ENCODE results near the gene PPARG. TPM values are rescaled to one million over a fixed set of nuclear protein-coding genes. Genes with fewer than 3 reads are reported as not detected.

PPARG gene
- total RNA-seq, 2 donors from 2014 or later: 1.5 to 18.3 TPM

DNA sequence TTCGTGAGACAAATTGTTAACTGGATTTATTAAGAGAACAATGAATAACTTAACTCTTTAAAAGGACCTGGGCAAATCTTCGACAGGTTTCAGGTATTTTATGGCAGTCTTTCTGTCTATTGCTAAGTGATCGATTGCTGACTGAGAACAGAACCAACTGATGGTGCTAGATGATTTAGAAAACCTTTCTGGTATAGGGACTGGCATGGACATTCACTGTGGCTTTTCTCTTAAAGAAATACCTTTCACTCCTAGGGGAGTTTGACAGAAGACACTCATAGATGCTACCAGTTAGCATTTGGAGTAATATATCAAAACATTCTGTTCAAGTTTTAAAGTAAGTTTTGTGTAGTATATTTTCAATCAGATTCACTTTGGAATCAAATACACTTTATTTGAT is 654 bp downstream of the PPARG start:
- peaks cover 29% of the 10 kb centered on the region for H3K27me3 Mint-ChIP-seq
- H3K27ac Mint-ChIP-seq: no peak overlapping the region
- peaks cover 8% of the 10 kb centered on the region for H3K4me1 Mint-ChIP-seq
- peak overlapping the region; percentile 68 for H3K4me3 Mint-ChIP-seq
- ATAC-seq (replicated peaks): no peak
- no peaks in the 10 kb centered on the region for H3K36me3 Mint-ChIP-seq (ENCODE audit: low read depth)
- H3K9me3 Mint-ChIP-seq: no peaks in the 10 kb centered on the region

DNA sequence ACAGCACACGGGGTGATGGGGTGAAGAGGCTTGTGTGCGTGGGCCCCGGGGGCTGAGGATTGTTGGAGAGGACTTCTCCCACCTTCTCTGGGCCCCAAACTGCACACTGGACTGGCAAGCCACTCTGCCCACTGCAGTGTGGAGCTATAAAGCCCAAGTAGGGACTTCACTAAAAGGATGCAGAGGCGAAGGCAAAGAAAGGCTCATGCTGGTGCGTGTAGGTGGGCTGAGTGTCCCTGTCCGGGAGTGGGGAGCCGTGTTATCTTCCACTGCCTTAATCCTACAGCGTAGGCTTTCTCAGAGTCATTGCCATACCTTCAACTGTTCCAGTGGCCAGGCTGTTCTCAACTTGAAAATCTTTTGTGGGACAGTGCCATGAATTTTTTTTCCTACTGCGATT is 3.9 kb downstream of the PPARG start:
- Mint-ChIP-seq H3K9me3 (no peaks in the 10 kb centered on the region), H3K4me3 (no peak overlapping the region), H3K36me3 (ENCODE audit: low read depth) (no peaks in the 10 kb centered on the region), H3K27me3 (peaks cover 10% of the 10 kb centered on the region), H3K4me1 (peaks cover 8% of the 10 kb centered on the region), H3K27ac (no peak overlapping the region)
- ATAC-seq (replicated peaks): no peak

- no peaks in the 10 kb centered on the region for H3K27me3 Mint-ChIP-seq
- no peak overlapping the region for H3K4me3 Mint-ChIP-seq
- no peaks in the 10 kb centered on the region for H3K9me3 Mint-ChIP-seq
- peaks cover 8% of the 10 kb centered on the region for H3K4me1 Mint-ChIP-seq
- no peaks in the 10 kb centered on the region for H3K36me3 Mint-ChIP-seq (ENCODE audit: low read depth)
- H3K27ac Mint-ChIP-seq: no peak overlapping the region
- ATAC-seq (replicated peaks): no peak
Observed at GRCh38 chr3:12294885-12295580, 6.2 kb downstream of the PPARG start.

- H3K27me3 Mint-ChIP-seq: no peaks in the 10 kb centered on the region
- H3K27ac Mint-ChIP-seq: no peak overlapping the region
- ATAC-seq (replicated peaks): no peak
- H3K9me3 Mint-ChIP-seq: no peaks in the 10 kb centered on the region
- no peaks in the 10 kb centered on the region for H3K36me3 Mint-ChIP-seq (ENCODE audit: low read depth)
- no peak overlapping the region for H3K4me3 Mint-ChIP-seq
- peaks cover 8% of the 10 kb centered on the region for H3K4me1 Mint-ChIP-seq
Observed at GRCh38 chr3:12296511-12296910, 7.6 kb downstream of the PPARG start.

DNA sequence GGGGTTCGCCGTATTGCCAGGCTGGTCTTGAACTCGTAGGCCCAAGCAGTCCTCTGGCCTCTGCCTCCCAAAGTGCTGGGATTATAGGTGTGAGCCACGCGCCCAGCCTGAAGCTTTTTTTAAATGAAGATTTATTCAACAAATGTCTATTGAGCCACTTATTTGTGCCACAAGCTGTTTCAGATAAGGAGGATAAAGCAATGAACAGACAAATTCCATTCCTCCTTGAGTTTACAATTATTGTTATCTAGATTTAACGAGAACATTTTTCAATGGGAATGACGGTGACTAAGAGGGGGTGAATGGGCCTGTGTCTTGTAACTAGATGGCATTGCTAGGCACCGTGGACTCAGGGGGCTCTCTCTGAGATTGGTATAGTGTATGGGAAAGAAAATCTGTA is 10.2 kb downstream of the PPARG start:
- H3K4me3 Mint-ChIP-seq: no peak overlapping the region
- H3K9me3 Mint-ChIP-seq: no peaks in the 10 kb centered on the region
- no peak overlapping the region for H3K27ac Mint-ChIP-seq
- H3K4me1 Mint-ChIP-seq: no peaks in the 10 kb centered on the region
- no peaks in the 10 kb centered on the region for H3K36me3 Mint-ChIP-seq (ENCODE audit: low read depth)
- H3K27me3 Mint-ChIP-seq: no peaks in the 10 kb centered on the region
- no peak for ATAC-seq (replicated peaks)

DNA sequence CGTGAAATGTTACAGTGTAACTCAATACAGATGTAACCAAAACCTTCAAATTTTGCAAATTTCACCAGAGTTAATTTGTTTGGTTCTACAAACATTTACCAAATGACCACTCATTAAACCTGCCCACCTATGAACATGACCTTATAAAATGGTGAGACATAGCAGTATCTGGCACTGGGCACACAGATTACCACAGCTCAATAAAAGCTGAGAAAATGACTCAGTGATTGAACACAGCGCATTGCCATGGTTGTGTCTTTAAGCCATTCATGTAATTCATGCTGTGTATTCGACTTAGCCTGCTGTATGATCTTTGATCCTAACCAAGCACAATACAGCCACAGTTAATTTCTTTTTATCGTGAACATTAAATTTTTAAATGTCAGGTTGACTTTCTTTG is 11.3 kb downstream of the PPARG start:
- H3K27ac Mint-ChIP-seq: no peak overlapping the region
- no peaks in the 10 kb centered on the region for H3K9me3 Mint-ChIP-seq
- no peak for ATAC-seq (replicated peaks)

DNA sequence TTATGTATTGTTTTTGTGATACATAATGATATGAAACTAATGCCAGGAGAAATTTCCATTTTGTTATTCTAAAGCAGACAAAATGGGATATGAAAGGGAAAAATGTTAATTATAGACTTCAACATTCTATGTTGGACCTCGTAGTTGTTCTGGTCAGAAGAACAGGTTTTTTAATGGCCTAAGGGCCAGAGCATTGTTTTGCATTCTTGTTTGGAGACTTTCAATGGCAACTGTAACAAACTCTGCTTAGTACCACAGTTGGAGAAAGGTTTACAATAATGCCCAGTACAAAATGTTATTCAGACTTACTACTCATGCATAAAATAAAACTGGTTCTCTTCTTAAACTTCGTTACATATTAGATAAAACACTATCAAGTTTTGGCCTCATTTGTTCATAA is 12.2 kb downstream of the PPARG start:
- no peak for ATAC-seq (replicated peaks)

More for the DNA sequence above, 11.3 kb downstream of the PPARG start:
- Mint-ChIP-seq H3K4me1 (no peaks in the 10 kb centered on the region), H3K36me3 (ENCODE audit: low read depth) (no peaks in the 10 kb centered on the region), H3K27me3 (peaks cover 3% of the 10 kb centered on the region), H3K4me3 (no peak overlapping the region)

GRCh38 chr3:12301513-12301912 is 12.6 kb downstream of the PPARG start:
- no peak overlapping the region for H3K4me3 Mint-ChIP-seq
- no peaks in the 10 kb centered on the region for H3K4me1 Mint-ChIP-seq
- H3K36me3 Mint-ChIP-seq (ENCODE audit: low read depth): no peaks in the 10 kb centered on the region
- no peak overlapping the region for H3K27ac Mint-ChIP-seq
- H3K9me3 Mint-ChIP-seq: no peaks in the 10 kb centered on the region
- ATAC-seq (replicated peaks): no peak
- peaks cover 4% of the 10 kb centered on the region for H3K27me3 Mint-ChIP-seq

More for the DNA sequence above, 12.2 kb downstream of the PPARG start:
- H3K27me3 Mint-ChIP-seq: peaks cover 4% of the 10 kb centered on the region
- no peak overlapping the region for H3K27ac Mint-ChIP-seq
- H3K4me1 Mint-ChIP-seq: no peaks in the 10 kb centered on the region
- no peaks in the 10 kb centered on the region for H3K36me3 Mint-ChIP-seq (ENCODE audit: low read depth)
- H3K9me3 Mint-ChIP-seq: no peaks in the 10 kb centered on the region
- H3K4me3 Mint-ChIP-seq: no peak overlapping the region

GRCh38 chr3:12302564-12302963 is 13.7 kb downstream of the PPARG start:
- H3K27me3 Mint-ChIP-seq: peaks cover 4% of the 10 kb centered on the region
- no peak overlapping the region for H3K27ac Mint-ChIP-seq
- H3K9me3 Mint-ChIP-seq: no peaks in the 10 kb centered on the region
- no peak for ATAC-seq (replicated peaks)
- no peak overlapping the region for H3K4me3 Mint-ChIP-seq
- H3K4me1 Mint-ChIP-seq: peaks cover under 1% of the 10 kb centered on the region
- H3K36me3 Mint-ChIP-seq (ENCODE audit: low read depth): no peaks in the 10 kb centered on the region

- no peaks in the 10 kb centered on the region for H3K9me3 Mint-ChIP-seq
- H3K27me3 Mint-ChIP-seq: peaks cover 4% of the 10 kb centered on the region
- no peak overlapping the region for H3K27ac Mint-ChIP-seq
- no peaks in the 10 kb centered on the region for H3K36me3 Mint-ChIP-seq (ENCODE audit: low read depth)
- H3K4me3 Mint-ChIP-seq: no peak overlapping the region
- H3K4me1 Mint-ChIP-seq: peaks cover 6% of the 10 kb centered on the region
- ATAC-seq (replicated peaks): no peak
Observed at GRCh38 chr3:12303534-12303933, 14.7 kb downstream of the PPARG start.

DNA sequence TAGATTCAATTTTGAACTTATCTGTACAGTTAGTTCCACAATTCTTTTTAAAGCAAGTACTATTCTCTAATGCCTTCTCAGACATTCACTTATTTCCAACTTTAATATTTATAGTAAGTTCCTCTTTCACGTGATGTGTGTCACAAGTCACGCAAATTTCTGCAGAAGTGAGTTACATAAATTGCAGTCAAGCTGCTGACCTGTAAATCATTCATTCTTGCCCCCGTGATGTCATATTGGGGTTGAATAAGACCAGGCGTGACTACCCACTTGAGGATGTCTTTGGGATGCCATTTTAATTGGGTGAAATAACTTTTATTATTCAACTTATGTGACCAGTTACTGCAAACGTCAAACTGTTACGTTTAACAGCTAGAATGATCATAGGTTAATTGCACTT is 15.1 kb downstream of the PPARG start:
- Mint-ChIP-seq H3K4me1 (peaks cover 6% of the 10 kb centered on the region), H3K36me3 (ENCODE audit: low read depth) (no peaks in the 10 kb centered on the region), H3K9me3 (no peaks in the 10 kb centered on the region), H3K27ac (no peak overlapping the region), H3K27me3 (peaks cover 4% of the 10 kb centered on the region), H3K4me3 (no peak overlapping the region)
- ATAC-seq (replicated peaks): no peak

DNA sequence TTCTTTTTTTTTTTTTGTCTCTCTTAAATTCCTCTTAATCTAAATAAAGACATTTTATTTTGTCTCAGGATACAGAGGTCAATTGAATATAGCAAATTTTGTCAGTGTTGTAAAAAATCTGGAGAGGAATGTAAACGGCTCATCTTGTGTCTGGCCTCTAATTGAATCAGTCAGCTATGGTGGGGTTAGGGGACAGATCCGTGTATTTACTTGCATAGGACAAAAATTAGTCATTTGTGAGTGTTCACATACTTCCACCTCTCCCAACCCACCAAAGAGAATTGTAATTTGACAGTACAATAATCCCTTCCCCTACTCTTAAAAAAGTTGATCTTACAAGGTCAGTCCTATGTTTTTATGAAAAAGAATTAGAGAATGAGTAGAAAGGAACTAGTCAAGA is 18.3 kb downstream of the PPARG start:
- Mint-ChIP-seq H3K4me3 (no peak overlapping the region), H3K9me3 (no peaks in the 10 kb centered on the region), H3K27me3 (peaks cover 4% of the 10 kb centered on the region), H3K27ac (no peak overlapping the region), H3K4me1 (peaks cover 11% of the 10 kb centered on the region), H3K36me3 (ENCODE audit: low read depth) (no peaks in the 10 kb centered on the region)
- no peak for ATAC-seq (replicated peaks)

GRCh38 chr3:12308517-12308916 is 19.6 kb downstream of the PPARG start:
- H3K4me3 Mint-ChIP-seq: no peak overlapping the region
- H3K27ac Mint-ChIP-seq: no peak overlapping the region
- H3K4me1 Mint-ChIP-seq: peaks cover 12% of the 10 kb centered on the region
- no peaks in the 10 kb centered on the region for H3K9me3 Mint-ChIP-seq
- ATAC-seq (replicated peaks): peak; percentile 46
- H3K27me3 Mint-ChIP-seq: peaks cover 4% of the 10 kb centered on the region
- no peaks in the 10 kb centered on the region for H3K36me3 Mint-ChIP-seq (ENCODE audit: low read depth)

DNA sequence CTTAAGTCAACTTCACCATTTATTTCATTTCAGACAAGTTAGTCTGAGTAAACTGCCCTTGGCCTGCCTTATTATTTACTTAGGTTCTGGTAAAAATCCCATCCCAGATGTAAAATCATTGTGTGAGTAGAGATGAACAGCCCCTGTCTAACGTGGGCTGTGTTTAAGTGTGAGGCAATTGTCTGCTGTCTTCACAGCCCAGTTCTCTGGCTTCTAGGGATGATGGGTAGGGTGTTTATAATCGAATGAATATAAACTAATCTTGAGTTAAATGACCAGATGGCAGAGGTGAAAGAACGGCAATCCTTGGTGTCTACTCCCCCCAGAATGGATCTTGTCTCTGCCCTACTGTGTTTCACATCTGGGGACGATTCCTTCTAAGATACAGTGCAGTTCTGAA is 20.8 kb downstream of the PPARG start:
- H3K9me3 Mint-ChIP-seq: no peaks in the 10 kb centered on the region
- no peaks in the 10 kb centered on the region for H3K36me3 Mint-ChIP-seq (ENCODE audit: low read depth)
- no peak overlapping the region for H3K4me3 Mint-ChIP-seq
- no peak overlapping the region for H3K27ac Mint-ChIP-seq
- ATAC-seq (replicated peaks): no peak
- H3K4me1 Mint-ChIP-seq: peaks cover 12% of the 10 kb centered on the region
- peaks cover 7% of the 10 kb centered on the region for H3K27me3 Mint-ChIP-seq

DNA sequence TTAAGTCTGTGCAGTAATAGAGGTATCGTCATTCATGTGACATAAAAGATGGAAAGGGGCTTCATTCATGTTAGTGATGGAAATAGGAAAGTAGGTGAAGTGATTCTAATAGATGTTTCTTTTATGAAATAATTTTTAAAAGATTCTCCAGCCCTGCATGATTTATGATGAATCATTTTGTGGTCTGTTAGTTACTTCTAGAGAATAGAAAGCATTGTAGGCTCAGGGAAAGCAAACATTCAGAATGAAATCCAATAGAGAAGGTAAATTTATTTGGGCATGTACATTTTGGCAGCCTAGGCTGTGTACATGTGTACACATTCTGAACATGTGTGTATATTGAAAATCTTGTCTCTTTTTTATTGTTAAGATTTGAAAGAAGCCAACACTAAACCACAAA is 23.1 kb downstream of the PPARG start:
- peaks cover 3% of the 10 kb centered on the region for H3K27me3 Mint-ChIP-seq
- H3K9me3 Mint-ChIP-seq: no peaks in the 10 kb centered on the region
- peaks cover 12% of the 10 kb centered on the region for H3K4me1 Mint-ChIP-seq
- H3K36me3 Mint-ChIP-seq (ENCODE audit: low read depth): no peaks in the 10 kb centered on the region
- H3K4me3 Mint-ChIP-seq: no peak overlapping the region
- peak; percentile 42 for ATAC-seq (replicated peaks)
- H3K27ac Mint-ChIP-seq: no peak overlapping the region

- H3K4me3 Mint-ChIP-seq: no peak overlapping the region
Observed at GRCh38 chr3:12313519-12313918, 24.6 kb downstream of the PPARG start.

More at GRCh38 chr3:12313519-12313918, 24.6 kb downstream of the PPARG start:
- H3K4me1 Mint-ChIP-seq: peaks cover 7% of the 10 kb centered on the region
- no peak overlapping the region for H3K27ac Mint-ChIP-seq
- peaks cover 3% of the 10 kb centered on the region for H3K27me3 Mint-ChIP-seq
- no peaks in the 10 kb centered on the region for H3K36me3 Mint-ChIP-seq (ENCODE audit: low read depth)
- ATAC-seq (replicated peaks): no peak
- H3K9me3 Mint-ChIP-seq: no peaks in the 10 kb centered on the region
